Subcutaneous abdominal adipose tissue (tissue), 5 donors: ENCODE data around the gene DPM1.

Experiments
- H3K27ac ChIP-seq: one replicate; pipeline ENCODE4 v1.7.0; 2013; ENCODE audit warnings: low read depth, mild to moderate bottlenecking, inconsistent platforms, low read length, moderate library complexity
- H3K27me3 ChIP-seq, 5 donors: one replicate each; pipeline ENCODE4 v1.7.0; 2013; ENCODE audit warnings: low read length in 5 of 5, inconsistent platforms in 1 of 5; ENCODE audit not compliant: control insufficient read depth in 5 of 5, insufficient read depth in 4 of 5
- H3K36me3 ChIP-seq, 5 donors: one replicate each; pipeline ENCODE4 v1.7.0; 2013; ENCODE audit warnings: low read length in 5 of 5; ENCODE audit not compliant: control insufficient read depth in 5 of 5, insufficient read depth in 5 of 5
- H3K4me1 ChIP-seq, 5 donors: one replicate each; pipeline ENCODE4 v1.7.0; 2013; ENCODE audit warnings: low read length in 5 of 5, mild to moderate bottlenecking in 3 of 5, moderate library complexity in 1 of 5; ENCODE audit not compliant: control insufficient read depth in 5 of 5, insufficient read depth in 5 of 5
- H3K4me3 ChIP-seq, 5 donors: one replicate each; pipeline ENCODE4 v1.7.0; 2013; ENCODE audit warnings: low read length in 5 of 5, low read depth in 1 of 5
- H3K9ac ChIP-seq, 5 donors: one replicate each; pipeline ENCODE4 v1.7.0; 2013; ENCODE audit warnings: low read length in 5 of 5, mild to moderate bottlenecking in 4 of 5, moderate library complexity in 3 of 5
- H3K9me3 ChIP-seq, 5 donors: one replicate each; pipeline ENCODE4 v1.7.0; 2013; ENCODE audit warnings: low read length in 5 of 5; ENCODE audit not compliant: control insufficient read depth in 5 of 5
- donor health status: healthy.
- donor health status: healthy.
- donor health status: healthy.
- donor health status: healthy.
- donor health status: healthy.

DPM1 gene

DNA sequence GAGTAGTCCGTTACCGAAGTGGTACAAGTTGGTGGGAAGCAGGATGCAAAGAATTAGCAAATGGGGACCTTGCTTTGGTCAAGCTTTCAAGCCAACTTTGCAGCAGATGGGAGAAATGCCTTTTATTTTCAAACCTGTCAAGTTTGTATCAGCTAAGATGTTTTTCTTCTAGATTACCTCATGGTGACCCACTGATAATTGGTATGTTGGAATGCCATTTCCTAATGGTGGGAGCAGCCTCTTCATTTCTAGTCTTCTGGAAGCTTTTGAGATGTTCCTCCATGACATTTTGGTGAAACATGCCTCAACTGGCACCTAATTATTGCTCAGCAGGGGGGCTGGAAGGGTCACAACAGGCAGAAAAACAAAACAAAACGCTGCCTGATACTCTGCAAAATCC is 70.8 kb downstream of the DPM1 start:
- Histone ChIP-seq H3K4me3 (no peak overlapping the region), H3K4me1 (no peaks in the 10 kb centered on the region), H3K9me3 (no peaks in the 10 kb centered on the region), H3K36me3 (peaks cover 15 to 43% (median 33%) of the 10 kb centered on the region in 5 donors), H3K27ac (no peak overlapping the region), H3K27me3 (no peaks in the 10 kb centered on the region), H3K9ac (no peak overlapping the region)

- no peak overlapping the region for H3K27ac ChIP-seq
- peaks cover 11 to 32% (median 24%) of the 10 kb centered on the region in 5 donors for H3K36me3 ChIP-seq
- H3K4me3 ChIP-seq = no peak overlapping the region
- H3K9ac ChIP-seq = no peak overlapping the region
- H3K27me3 ChIP-seq = no peaks in the 10 kb centered on the region
- H3K4me1 ChIP-seq = no peaks in the 10 kb centered on the region
- no peaks in the 10 kb centered on the region for H3K9me3 ChIP-seq
Observed at GRCh38 chr20:50886184-50886790, 72.0 kb downstream of the DPM1 start.

GRCh38 chr20:50885781-50886180 is 72.6 kb downstream of the DPM1 start:
- Histone ChIP-seq H3K36me3 (peaks cover 8 to 27% (median 20%) of the 10 kb centered on the region in 5 donors), H3K4me3 (no peak overlapping the region), H3K9me3 (no peaks in the 10 kb centered on the region), H3K4me1 (no peaks in the 10 kb centered on the region), H3K27me3 (no peaks in the 10 kb centered on the region), H3K27ac (no peak overlapping the region), H3K9ac (no peak overlapping the region)

DNA sequence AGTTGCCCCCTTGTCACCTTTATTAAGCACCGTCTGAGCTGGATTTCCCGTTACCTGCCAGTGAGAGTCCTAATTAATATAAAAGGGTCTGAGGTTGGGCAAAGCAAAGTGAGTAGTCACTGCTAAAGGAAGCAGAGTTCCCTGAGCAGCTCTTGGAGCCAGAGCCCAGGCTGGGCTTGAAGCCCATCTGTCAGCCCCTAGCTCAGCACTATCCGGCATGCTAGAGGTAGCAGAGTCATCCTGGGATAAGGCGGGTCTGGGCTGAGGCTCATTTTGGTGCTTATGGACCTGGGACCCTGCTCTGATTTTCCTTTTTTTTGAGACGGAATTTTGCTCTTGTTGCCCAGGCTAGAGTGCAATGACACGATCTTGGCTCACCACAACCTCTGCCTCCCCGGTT is 73.3 kb downstream of the DPM1 start:
- Histone ChIP-seq H3K27me3 (no peaks in the 10 kb centered on the region), H3K4me3 (no peak overlapping the region), H3K36me3 (peaks cover 5 to 21% (median 19%) of the 10 kb centered on the region in 5 donors), H3K4me1 (no peaks in the 10 kb centered on the region), H3K27ac (no peak overlapping the region), H3K9me3 (no peaks in the 10 kb centered on the region), H3K9ac (no peak overlapping the region)
